Neural crest cell (in vitro differentiated cells): ENCODE data around the gene PITPNM1. TPM values are rescaled to one million over a fixed set of nuclear protein-coding genes. Genes with fewer than 3 reads are reported as not detected.

Experiments
- DNase-seq: peaks from one replicate; pipeline ENCODE4 v3.0.0; 2021; ENCODE audit warnings: low read depth, mixed read lengths, low spot score
- H3K27ac Mint-ChIP-seq: one replicate; pipeline ENCODE4 v1.8.0; 2021; ENCODE audit warnings: mild to moderate bottlenecking, mixed read lengths; ENCODE audit not compliant: unreplicated experiment
- H3K27me3 Mint-ChIP-seq: 2 replicates; pipeline ENCODE4 v1.8.0; 2021; ENCODE audit warnings: low read depth, mild to moderate bottlenecking, mixed read lengths
- H3K36me3 Mint-ChIP-seq: 2 replicates; pipeline ENCODE4 v1.8.0; 2021; ENCODE audit warnings: low read depth, mild to moderate bottlenecking, mixed read lengths
- H3K4me1 Mint-ChIP-seq: 2 replicates; pipeline ENCODE4 v1.8.0; 2021; ENCODE audit warnings: mixed read lengths
- H3K4me3 Mint-ChIP-seq: one replicate; pipeline ENCODE4 v1.8.0; 2021; ENCODE audit warnings: mild to moderate bottlenecking, mixed read lengths
- H3K9me3 Mint-ChIP-seq: 2 replicates; pipeline ENCODE4 v1.8.0; 2021; ENCODE audit warnings: mixed read lengths
- total RNA-seq: library from RNA; stranded (reverse); gene quantifications from 2 replicates; pipeline ENCODE4 v1.2.1, GENCODE V29; 2021
- TF ChIP-seq, protein P1 (sequence below): fragments of 200-600 bp; sonication (generic); conservative IDR thresholded peaks from 2 replicates; pipeline ENCODE4 v1.5.0; 2021; ENCODE audit warnings: antibody characterized with exemption, mild to moderate bottlenecking

The PITPNM1 gene
- total RNA-seq, 1 donor from 2014 or later: 109 TPM

DNA sequence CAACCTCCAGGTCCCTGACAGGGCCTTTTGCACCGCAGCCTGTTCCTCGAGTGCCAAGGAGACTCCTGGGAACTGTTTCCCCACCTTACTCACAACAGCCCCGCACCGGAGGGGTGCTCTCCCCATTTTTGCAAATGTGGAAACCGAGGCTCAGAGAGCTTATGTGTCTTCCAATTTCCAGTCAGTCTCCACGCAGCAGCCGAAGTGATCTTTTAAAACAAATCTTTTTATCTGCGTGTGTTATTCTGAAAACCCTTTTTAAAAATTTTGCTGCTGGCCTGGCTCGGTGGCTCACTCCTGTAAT is 35.7 kb downstream of the PITPNM1 start:
- DNase-seq: no peak
- H3K27ac Mint-ChIP-seq: peak overlapping the region; percentile 50
- peaks cover 14% of the 10 kb centered on the region for H3K4me1 Mint-ChIP-seq
- TF ChIP-seq, protein P1, sequence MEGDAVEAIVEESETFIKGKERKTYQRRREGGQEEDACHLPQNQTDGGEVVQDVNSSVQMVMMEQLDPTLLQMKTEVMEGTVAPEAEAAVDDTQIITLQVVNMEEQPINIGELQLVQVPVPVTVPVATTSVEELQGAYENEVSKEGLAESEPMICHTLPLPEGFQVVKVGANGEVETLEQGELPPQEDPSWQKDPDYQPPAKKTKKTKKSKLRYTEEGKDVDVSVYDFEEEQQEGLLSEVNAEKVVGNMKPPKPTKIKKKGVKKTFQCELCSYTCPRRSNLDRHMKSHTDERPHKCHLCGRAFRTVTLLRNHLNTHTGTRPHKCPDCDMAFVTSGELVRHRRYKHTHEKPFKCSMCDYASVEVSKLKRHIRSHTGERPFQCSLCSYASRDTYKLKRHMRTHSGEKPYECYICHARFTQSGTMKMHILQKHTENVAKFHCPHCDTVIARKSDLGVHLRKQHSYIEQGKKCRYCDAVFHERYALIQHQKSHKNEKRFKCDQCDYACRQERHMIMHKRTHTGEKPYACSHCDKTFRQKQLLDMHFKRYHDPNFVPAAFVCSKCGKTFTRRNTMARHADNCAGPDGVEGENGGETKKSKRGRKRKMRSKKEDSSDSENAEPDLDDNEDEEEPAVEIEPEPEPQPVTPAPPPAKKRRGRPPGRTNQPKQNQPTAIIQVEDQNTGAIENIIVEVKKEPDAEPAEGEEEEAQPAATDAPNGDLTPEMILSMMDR: peak; percentile 7
- no peaks in the 10 kb centered on the region for H3K9me3 Mint-ChIP-seq
- H3K27me3 Mint-ChIP-seq: peaks cover 2% of the 10 kb centered on the region
- H3K36me3 Mint-ChIP-seq: no peaks in the 10 kb centered on the region
- peak overlapping the region; percentile 77 for H3K4me3 Mint-ChIP-seq

DNA sequence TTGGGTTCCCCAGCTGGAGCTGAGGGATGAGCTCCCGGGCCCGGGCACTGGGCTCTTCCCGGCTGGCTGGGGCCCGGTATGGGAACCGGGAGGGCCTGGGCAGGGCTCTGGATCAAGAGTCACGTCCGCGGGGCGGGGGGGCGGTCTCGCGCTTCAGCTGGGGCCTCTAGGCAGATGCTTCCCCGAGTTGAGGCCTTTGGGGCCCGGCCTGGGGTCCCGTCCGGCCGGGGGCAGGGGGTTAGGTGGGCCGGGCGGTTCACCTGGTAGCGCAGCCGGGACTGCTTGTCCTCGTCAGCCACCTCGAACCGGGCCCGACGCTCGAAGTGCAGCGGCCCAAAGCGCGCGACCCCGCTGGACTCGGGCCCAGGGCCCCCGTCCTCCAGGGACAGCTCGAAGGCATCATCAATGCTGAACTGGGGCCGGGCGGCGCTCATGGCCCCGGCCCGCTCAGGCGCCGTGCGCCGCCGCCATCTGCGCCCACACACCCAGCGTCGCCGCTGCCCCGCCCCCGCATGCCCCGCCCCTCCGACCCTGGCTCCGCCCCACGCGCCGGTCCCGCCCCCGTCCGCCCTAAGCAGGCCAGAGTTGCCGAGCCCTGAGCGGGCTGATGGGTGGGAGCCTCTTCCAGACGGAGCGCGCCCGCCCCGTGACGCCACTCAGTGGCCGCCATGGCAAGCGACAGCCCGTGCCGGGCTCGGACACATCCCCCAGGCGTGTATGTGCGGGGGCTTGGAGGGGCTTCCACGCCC is 36.2 kb downstream of the PITPNM1 start, which contains the start of gene TMEM134:
Gene TMEM134, minus strand, starts transcription at position 493 of the 749 bp plus-strand sequence. Its CDS starts 59 bp downstream, at position 434.
- TF ChIP-seq, protein P1: peak; percentile 56
- H3K4me1 Mint-ChIP-seq: peaks cover 14% of the 10 kb centered on the region

DNA sequence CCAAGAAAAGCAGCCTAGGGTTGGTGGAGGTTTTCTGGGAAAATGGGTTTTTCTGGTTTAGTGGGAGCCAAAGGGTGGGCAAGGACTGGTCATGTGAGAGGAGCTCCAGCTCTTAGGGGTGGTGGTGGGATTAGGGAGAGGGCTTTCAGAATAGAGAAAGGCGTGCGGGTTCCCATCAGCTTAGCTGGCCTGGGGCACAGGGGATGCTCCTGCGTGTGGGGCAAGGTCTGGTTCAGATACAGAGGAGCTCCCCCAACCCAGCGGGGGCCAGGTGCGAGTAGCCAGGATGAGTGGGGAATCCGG is 36.8 kb downstream of the PITPNM1 start:
- Mint-ChIP-seq H3K4me1 (peaks cover 14% of the 10 kb centered on the region), H3K9me3 (no peaks in the 10 kb centered on the region), H3K27me3 (peaks cover 2% of the 10 kb centered on the region), H3K36me3 (no peaks in the 10 kb centered on the region), H3K27ac (no peak overlapping the region), H3K4me3 (peak overlapping the region; percentile 92)
- TF ChIP-seq, protein P1: no peak
- no peak for DNase-seq

More for the DNA sequence above, 36.2 kb downstream of the PITPNM1 start, which contains the start of gene TMEM134:
- peak within 1 kb of the TSS; percentile 92 for H3K4me3 Mint-ChIP-seq
- no peaks in the 10 kb centered on the region for H3K9me3 Mint-ChIP-seq
- no peaks in the 10 kb centered on the region for H3K36me3 Mint-ChIP-seq
- peaks cover 2% of the 10 kb centered on the region for H3K27me3 Mint-ChIP-seq
- peak within 1 kb of the TSS; percentile 50 for H3K27ac Mint-ChIP-seq
- DNase-seq: peak; percentile 95

DNA sequence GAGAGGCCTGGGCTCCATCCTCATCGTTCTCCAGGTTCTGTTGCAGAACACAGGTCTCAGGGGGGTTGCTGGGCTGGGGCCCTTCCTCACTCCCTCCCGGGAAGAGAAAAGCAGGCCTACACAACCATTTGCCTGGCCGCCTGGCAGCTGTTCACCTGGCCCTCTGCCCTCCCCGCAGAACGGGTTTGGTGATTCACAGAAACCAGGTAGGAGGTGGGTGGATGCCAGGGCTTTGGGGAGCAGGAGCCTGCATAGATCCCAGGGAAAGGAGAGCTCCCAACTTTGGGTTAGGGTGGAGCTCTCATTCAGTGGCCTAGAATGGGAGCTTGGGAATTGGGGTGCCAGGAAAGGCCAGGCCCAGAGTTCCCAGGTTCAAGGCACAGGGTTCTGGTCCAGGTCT is 37.1 kb downstream of the PITPNM1 start:
- no peak for DNase-seq
- H3K4me1 Mint-ChIP-seq: peaks cover 14% of the 10 kb centered on the region
- peaks cover 2% of the 10 kb centered on the region for H3K27me3 Mint-ChIP-seq
- peak overlapping the region; percentile 92 for H3K4me3 Mint-ChIP-seq
- H3K27ac Mint-ChIP-seq: no peak overlapping the region
- H3K36me3 Mint-ChIP-seq: no peaks in the 10 kb centered on the region
- no peaks in the 10 kb centered on the region for H3K9me3 Mint-ChIP-seq
- TF ChIP-seq, protein P1: no peak

DNA sequence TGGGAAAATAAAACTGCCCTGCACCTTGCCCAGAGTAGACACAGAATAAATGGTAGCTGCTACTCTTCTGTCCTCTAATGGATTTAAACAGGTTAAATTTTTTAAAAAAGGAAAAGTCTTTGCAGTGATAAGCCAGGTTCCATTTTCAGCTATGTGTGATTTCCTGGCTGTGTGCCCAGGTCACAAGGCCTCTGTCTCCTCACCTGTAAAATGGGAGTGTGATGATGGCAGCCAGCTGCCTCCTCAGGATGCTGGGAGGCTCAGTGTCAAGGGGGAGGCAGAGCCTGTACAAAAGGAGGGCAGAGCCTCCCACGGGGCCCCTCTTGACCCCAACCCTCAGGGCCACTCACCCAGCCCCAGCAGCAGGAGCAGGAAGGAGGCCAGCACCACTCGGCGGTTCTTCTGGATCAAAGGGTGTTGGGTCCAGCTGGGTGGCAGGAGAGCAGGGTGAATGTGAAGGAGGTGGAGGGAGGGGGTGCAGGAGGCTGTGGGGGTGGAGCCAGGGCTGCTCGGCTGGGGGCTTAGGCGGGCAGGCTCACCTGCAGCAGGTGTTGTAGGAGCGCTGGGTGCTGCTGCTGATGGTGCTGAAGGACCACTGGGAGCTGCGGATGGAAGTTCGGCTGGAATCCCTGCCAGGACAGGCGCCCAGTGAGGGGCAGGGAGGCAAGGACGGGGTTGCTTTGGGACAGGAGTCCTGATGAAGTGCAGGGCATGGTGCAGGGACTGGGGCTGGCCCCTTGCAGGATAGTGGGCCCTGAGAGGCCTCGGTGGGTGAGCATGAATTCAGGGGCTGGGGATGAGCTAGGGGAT is 38.0 kb downstream of the PITPNM1 start:
- TF ChIP-seq, protein P1: no peak
- H3K9me3 Mint-ChIP-seq: no peaks in the 10 kb centered on the region
- peaks cover 2% of the 10 kb centered on the region for H3K27me3 Mint-ChIP-seq
- H3K4me1 Mint-ChIP-seq: peaks cover 14% of the 10 kb centered on the region
- DNase-seq: no peak
- H3K36me3 Mint-ChIP-seq: no peaks in the 10 kb centered on the region
- no peak overlapping the region for H3K27ac Mint-ChIP-seq
- H3K4me3 Mint-ChIP-seq: peak overlapping the region; percentile 92
